H9 (cell line): ENCODE results near the gene FARP1. TPM values are rescaled to one million over a fixed set of nuclear protein-coding genes. Genes with fewer than 3 reads are reported as not detected.
"Not testable (repeated sequence)": the region's sequence is repeated elsewhere in the genome, so short reads cannot be mapped to it uniquely, and the experiment has no call there.

Source experiments
- DNase-seq: peaks from one replicate; pipeline ENCODE4 v3.0.0-alpha.2; 2017
- H2AFZ ChIP-seq: one replicate; pipeline ENCODE4 v1.6.1; 2013; ENCODE audit warnings: mild to moderate bottlenecking, low read length, control low read depth, moderate library complexity
- H2AK5ac ChIP-seq: 2 replicates; pipeline ENCODE4 v1.6.1; 2013; ENCODE audit warnings: low read length, control low read depth, mixed read lengths; ENCODE audit not compliant: insufficient read length
- H2BK120ac ChIP-seq: one replicate; pipeline ENCODE4 v1.6.1; 2013; ENCODE audit warnings: low read depth, mild to moderate bottlenecking, low read length, control low read depth, inconsistent platforms; ENCODE audit not compliant: poor library complexity, severe bottlenecking
- H2BK12ac ChIP-seq: 2 replicates; pipeline ENCODE4 v1.6.1; 2013; ENCODE audit warnings: low read length, control low read depth, mixed read lengths, low read depth; ENCODE audit not compliant: insufficient read length
- H2BK15ac ChIP-seq: 2 replicates; pipeline ENCODE4 v1.6.1; 2013; ENCODE audit warnings: low read depth, low read length, control low read depth
- H2BK20ac ChIP-seq: one replicate; pipeline ENCODE4 v1.6.1; 2013; ENCODE audit warnings: low read depth, mild to moderate bottlenecking, low read length, control low read depth, inconsistent platforms; ENCODE audit not compliant: poor library complexity, severe bottlenecking
- H2BK5ac ChIP-seq: 2 replicates; pipeline ENCODE4 v1.6.1; 2013; ENCODE audit warnings: low read length, control low read depth, mixed read lengths; ENCODE audit not compliant: insufficient read length
- H3K14ac ChIP-seq: 2 replicates; pipeline ENCODE4 v1.6.1; 2013; ENCODE audit warnings: low read length, control low read depth; ENCODE audit not compliant: insufficient read depth
- H3K18ac ChIP-seq: 2 replicates; pipeline ENCODE4 v1.6.1; 2013; ENCODE audit warnings: low read depth, mild to moderate bottlenecking, mixed read lengths, low read length, control low read depth; ENCODE audit not compliant: insufficient read length
- H3K23ac ChIP-seq: 2 replicates; pipeline ENCODE4 v1.6.1; 2013; ENCODE audit warnings: low read length, control low read depth, mixed read lengths, low read depth; ENCODE audit not compliant: insufficient read length
- H3K23me2 ChIP-seq: 2 replicates; pipeline ENCODE4 v1.6.1; 2013; ENCODE audit warnings: low read depth, mild to moderate bottlenecking, mixed read lengths, low read length, control low read depth; ENCODE audit not compliant: insufficient read length, poor library complexity, severe bottlenecking
- H3K27ac ChIP-seq: 2 replicates; pipeline ENCODE4 v1.5.1; 2013; ENCODE audit warnings: low read length, control low read depth, mixed read lengths, low read depth; ENCODE audit not compliant: insufficient read length
- H3K27me3 ChIP-seq: 2 replicates; pipeline ENCODE4 v1.6.1; 2013; ENCODE audit warnings: low read length, control low read depth, inconsistent platforms; ENCODE audit not compliant: insufficient read depth
- H3K4ac ChIP-seq: 2 replicates; pipeline ENCODE4 v1.6.1; 2013; ENCODE audit warnings: low read depth, mild to moderate bottlenecking, control low read depth, inconsistent platforms, low read length, moderate library complexity
- H3K4me1 ChIP-seq: 2 replicates; pipeline ENCODE4 v1.6.1; 2013; ENCODE audit warnings: low read length, control low read depth, inconsistent platforms; ENCODE audit not compliant: insufficient read depth
- H3K4me2 ChIP-seq: 2 replicates; pipeline ENCODE4 v1.6.1; 2013; ENCODE audit warnings: low read length, control low read depth, mixed read lengths; ENCODE audit not compliant: insufficient read length, insufficient read depth
- H3K56ac ChIP-seq: 2 replicates; pipeline ENCODE4 v1.6.1; 2013; ENCODE audit warnings: low read depth, mild to moderate bottlenecking, mixed read lengths, low read length, control low read depth; ENCODE audit not compliant: insufficient read length
- H3K79me1 ChIP-seq: 2 replicates; pipeline ENCODE4 v1.6.1; 2013; ENCODE audit warnings: low read depth, mild to moderate bottlenecking, moderate library complexity, low read length, control low read depth, inconsistent platforms; ENCODE audit not compliant: insufficient read depth, poor library complexity, severe bottlenecking
- H3K79me2 ChIP-seq: 2 replicates; pipeline ENCODE4 v1.6.1; 2013; ENCODE audit warnings: low read length, control low read depth, inconsistent platforms; ENCODE audit not compliant: insufficient read depth
- H3K9ac ChIP-seq: 2 replicates; pipeline ENCODE4 v1.6.1; 2013; ENCODE audit warnings: low read length, control low read depth, mixed read lengths; ENCODE audit not compliant: insufficient read length; ENCODE audit errors: extremely low read depth
- H3K9me3 ChIP-seq: one replicate; pipeline ENCODE4 v1.6.1; 2013; ENCODE audit warnings: low read depth, low read length, inconsistent platforms; ENCODE audit not compliant: control insufficient read depth
- H3T11ph ChIP-seq: one replicate; pipeline ENCODE4 v1.6.1; 2013; ENCODE audit warnings: mild to moderate bottlenecking, low read length, control low read depth, inconsistent platforms
- H4K20me1 ChIP-seq: one replicate; pipeline ENCODE4 v1.6.1; 2013; ENCODE audit not compliant: control insufficient read depth, insufficient read length, insufficient read depth
- H4K5ac ChIP-seq: 2 replicates; pipeline ENCODE4 v1.6.1; 2013; ENCODE audit warnings: low read depth, mild to moderate bottlenecking, mixed read lengths, low read length, control low read depth; ENCODE audit not compliant: insufficient read length
- H4K8ac ChIP-seq: replicated peaks from 2 replicates; pipeline ENCODE4 v1.6.1; 2013; ENCODE audit warnings: low read length, control low read depth, mixed read lengths, low read depth; ENCODE audit not compliant: insufficient read length
- H4K91ac ChIP-seq: 2 replicates; pipeline ENCODE4 v1.6.1; 2013; ENCODE audit warnings: low read depth, mild to moderate bottlenecking, moderate library complexity, mixed read lengths, low read length, control low read depth; ENCODE audit not compliant: insufficient read length
- H3K27ac Mint-ChIP-seq, 3 experiments: 2 replicates in 2 of 3; 3 replicates in 1 of 3; pipeline ENCODE4 v1.8.0; 2020 to 2021; ENCODE audit warnings: mixed read lengths in 3 of 3, mild to moderate bottlenecking in 1 of 3, moderate library complexity in 1 of 3
- H3K27me3 Mint-ChIP-seq: 2 replicates; pipeline ENCODE4 v1.8.0; 2021; ENCODE audit warnings: low read depth, mild to moderate bottlenecking, moderate library complexity, mixed read lengths
- H3K36me3 Mint-ChIP-seq, 3 experiments: 2 replicates in 2 of 3; 3 replicates in 1 of 3; pipeline ENCODE4 v1.8.0; 2020 to 2021; ENCODE audit warnings: low read depth in 3 of 3, mixed read lengths in 3 of 3; ENCODE audit not compliant: insufficient read depth in 1 of 3
- H3K4me1 Mint-ChIP-seq, 2 experiments: 2 replicates each; pipeline ENCODE4 v1.8.0; 2020; ENCODE audit warnings: mixed read lengths in 2 of 2
- H3K4me3 Mint-ChIP-seq, 2 experiments: 2 replicates in 1 of 2; 3 replicates in 1 of 2; pipeline ENCODE4 v1.8.0; 2020 to 2021; ENCODE audit warnings: mild to moderate bottlenecking in 2 of 2, mixed read lengths in 2 of 2, moderate library complexity in 1 of 2
- H3K9me3 Mint-ChIP-seq, 2 experiments: 2 replicates in 1 of 2; 3 replicates in 1 of 2; pipeline ENCODE4 v1.8.0; 2020; ENCODE audit warnings: mild to moderate bottlenecking in 2 of 2, mixed read lengths in 2 of 2, moderate library complexity in 1 of 2
- WGBS: extraction: QIAGEN DNeasy Blood & Tissue Kit; methylation state at CpG from one replicate; pipeline ENCODE4 v1.1.7; 2013; ENCODE audit warnings: missing lambda C conversion rate, low lambda C conversion rate, mixed read lengths; ENCODE audit not compliant: insufficient read length; ENCODE audit errors: extremely low coverage; 5-methylcytosine and 5-hydroxymethylcytosine counted together
- total RNA-seq: library from RNA; stranded (reverse); gene quantifications from 2 replicates; pipeline ENCODE4 v1.2.1, GENCODE V29; 2021
- TF ChIP-seq, protein P1 (sequence below): fragments of 200-600 bp; sonication (generic); conservative IDR thresholded peaks from 3 replicates; pipeline ENCODE4 v1.8.0; 2021; ENCODE audit warnings: antibody characterized with exemption, mild to moderate bottlenecking

FARP1 gene
- total RNA-seq, 1 experiment from 2014 or later = 95.9 TPM

DNA sequence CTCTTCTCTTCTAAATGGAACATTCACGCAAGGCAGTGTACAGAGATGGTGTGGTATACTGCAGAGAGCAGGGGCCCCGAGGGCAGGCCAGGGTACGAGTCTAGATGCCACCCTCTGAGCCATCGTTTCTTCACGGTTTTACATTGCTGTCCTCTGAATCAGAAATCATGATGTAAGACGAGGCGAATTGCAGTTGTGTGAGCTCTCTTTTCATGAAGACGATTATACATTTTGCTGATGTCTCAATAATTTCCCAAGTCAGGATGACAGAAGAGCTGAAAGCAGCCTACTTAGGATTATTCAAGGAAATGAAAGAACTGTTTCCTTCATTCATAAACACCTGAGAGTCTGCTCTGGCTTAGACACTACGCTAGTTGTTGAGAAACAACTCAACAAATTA is 127.9 kb downstream of the FARP1 start:
- no peak overlapping the region for H2BK12ac ChIP-seq
- TF ChIP-seq, protein P1, sequence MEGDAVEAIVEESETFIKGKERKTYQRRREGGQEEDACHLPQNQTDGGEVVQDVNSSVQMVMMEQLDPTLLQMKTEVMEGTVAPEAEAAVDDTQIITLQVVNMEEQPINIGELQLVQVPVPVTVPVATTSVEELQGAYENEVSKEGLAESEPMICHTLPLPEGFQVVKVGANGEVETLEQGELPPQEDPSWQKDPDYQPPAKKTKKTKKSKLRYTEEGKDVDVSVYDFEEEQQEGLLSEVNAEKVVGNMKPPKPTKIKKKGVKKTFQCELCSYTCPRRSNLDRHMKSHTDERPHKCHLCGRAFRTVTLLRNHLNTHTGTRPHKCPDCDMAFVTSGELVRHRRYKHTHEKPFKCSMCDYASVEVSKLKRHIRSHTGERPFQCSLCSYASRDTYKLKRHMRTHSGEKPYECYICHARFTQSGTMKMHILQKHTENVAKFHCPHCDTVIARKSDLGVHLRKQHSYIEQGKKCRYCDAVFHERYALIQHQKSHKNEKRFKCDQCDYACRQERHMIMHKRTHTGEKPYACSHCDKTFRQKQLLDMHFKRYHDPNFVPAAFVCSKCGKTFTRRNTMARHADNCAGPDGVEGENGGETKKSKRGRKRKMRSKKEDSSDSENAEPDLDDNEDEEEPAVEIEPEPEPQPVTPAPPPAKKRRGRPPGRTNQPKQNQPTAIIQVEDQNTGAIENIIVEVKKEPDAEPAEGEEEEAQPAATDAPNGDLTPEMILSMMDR = no peak
- H3T11ph ChIP-seq = no peak overlapping the region
- no peak overlapping the region for H2AK5ac ChIP-seq
- H3K14ac ChIP-seq = no peak overlapping the region
- H3K4me2 ChIP-seq = no peak overlapping the region
- H2BK15ac ChIP-seq = no peak overlapping the region
- H3K27ac ChIP-seq = no peak overlapping the region
- no peak overlapping the region for H3K18ac ChIP-seq
- H2BK20ac ChIP-seq = no peak overlapping the region
- H3K9me3 ChIP-seq = no peaks in the 10 kb centered on the region
- no peak overlapping the region for H4K8ac ChIP-seq
- no peak overlapping the region for H3K56ac ChIP-seq
- peaks cover 0 to 4% (median 0%) of the 10 kb centered on the region in 3 experiments; a peak in 2 of 7 replicates for H3K36me3 Mint-ChIP-seq
- H3K23me2 ChIP-seq = no peaks in the 10 kb centered on the region
- no peaks in the 10 kb centered on the region for H3K27me3 Mint-ChIP-seq
- no peaks in the 10 kb centered on the region for H3K79me1 ChIP-seq
- H4K91ac ChIP-seq = no peak overlapping the region
- no CpG with 5 or more reads among the region's 9 CpGs for WGBS
- no peaks in the 10 kb centered on the region for H3K9me3 Mint-ChIP-seq
- H2BK120ac ChIP-seq = no peak overlapping the region
- no peak overlapping the region for H3K9ac ChIP-seq
- no peak overlapping the region for H4K5ac ChIP-seq
- no peaks in the 10 kb centered on the region for H4K20me1 ChIP-seq
- H3K79me2 ChIP-seq = no peaks in the 10 kb centered on the region; the same call in 1 of the 2 replicates
- no peak for DNase-seq
- H2BK5ac ChIP-seq = no peak overlapping the region
- H3K27ac Mint-ChIP-seq = no peak overlapping the region
- peaks cover 35 to 42% of the 10 kb centered on the region in 2 experiments for H3K4me1 Mint-ChIP-seq
- no peaks in the 10 kb centered on the region for H3K27me3 ChIP-seq
- H3K23ac ChIP-seq = no peak overlapping the region
- no peak overlapping the region for H2AFZ ChIP-seq
- H3K4me3 Mint-ChIP-seq = no peak overlapping the region
- H3K4ac ChIP-seq = no peak overlapping the region
- peaks cover 12% of the 10 kb centered on the region; the same call in 1 of the 2 replicates for H3K4me1 ChIP-seq

DNA sequence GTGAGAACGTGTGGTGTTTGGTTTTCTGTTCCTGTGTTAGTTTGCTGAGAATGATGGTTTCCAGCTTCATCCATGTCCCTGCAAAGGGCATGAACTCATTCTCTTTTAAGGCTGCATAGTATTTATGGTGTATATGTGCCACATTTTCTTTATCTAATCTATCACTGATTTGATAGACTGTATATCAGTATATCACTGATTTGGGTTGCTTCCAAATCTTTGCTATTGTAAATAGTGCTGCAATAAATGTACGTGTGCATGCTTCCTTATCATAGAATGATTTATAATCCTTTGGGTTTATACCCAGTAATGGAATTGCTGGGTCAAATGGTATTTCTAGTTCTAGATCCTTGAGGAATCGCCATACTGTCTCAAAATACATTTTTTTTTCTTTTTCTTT is 128.8 kb downstream of the FARP1 start:
- not testable (repeated sequence) for H3K27ac ChIP-seq, H3K9ac ChIP-seq, H3K4me3 Mint-ChIP-seq, H2BK15ac ChIP-seq, H2BK120ac ChIP-seq, H3K9me3 Mint-ChIP-seq, H4K91ac ChIP-seq, H3K4me2 ChIP-seq, H4K5ac ChIP-seq, H2BK20ac ChIP-seq, H3K9me3 ChIP-seq, H3K27me3 ChIP-seq, H2BK5ac ChIP-seq, DNase-seq, H4K8ac ChIP-seq, H3K56ac ChIP-seq, H3K23ac ChIP-seq, H3K4ac ChIP-seq, H4K20me1 ChIP-seq, H2AFZ ChIP-seq, H2BK12ac ChIP-seq, H3K27me3 Mint-ChIP-seq, H3K23me2 ChIP-seq, H3K36me3 Mint-ChIP-seq, H2AK5ac ChIP-seq, H3K79me2 ChIP-seq, H3K14ac ChIP-seq, H3K79me1 ChIP-seq, H3K18ac ChIP-seq, H3T11ph ChIP-seq
- H3K4me1 Mint-ChIP-seq = peaks cover 42 to 44% of the 10 kb centered on the region in 2 experiments
- peak overlapping the region in 1 of 3 experiments; percentile 56; a peak in 1 of 7 replicates for H3K27ac Mint-ChIP-seq
- H3K4me1 ChIP-seq = peaks cover 14% of the 10 kb centered on the region; the same call in 1 of the 2 replicates
- no CpG with 5 or more reads among the region's 3 CpGs for WGBS
